NT2/D1 (cell line): ENCODE data around the gene FAM20C.

Experiments used
- SUZ12 ChIP-seq: IDR thresholded peaks from 2 replicates; pipeline ENCODE4 v1.6.1; 2011; ENCODE audit not compliant: insufficient read length, insufficient read depth; ENCODE audit errors: extremely low read depth
- YY1 ChIP-seq: IDR thresholded peaks from 2 replicates; pipeline ENCODE4 v1.6.1; 2011; ENCODE audit not compliant: insufficient read length, insufficient read depth
- ZNF274 ChIP-seq: IDR thresholded peaks from 2 replicates; pipeline ENCODE4 v1.6.1; 2011; ENCODE audit warnings: mild to moderate bottlenecking, low read depth, low read length

GRCh38 chr7:165661-166337 is 26.6 kb upstream of the FAM20C start:
- TF ChIP-seq ZNF274: no peak
- TF ChIP-seq YY1: no peak
- TF ChIP-seq SUZ12: no peak
